Stimulated activated CD8-positive, alpha-beta memory T cell treated with anti-CD3 and anti-CD28 coated beads, Interleukin-7, amount 100 ng/mL, for 48 hours (primary cell): ENCODE results near the gene SLBP.

ENCODE experiments used
- DNase-seq, 2 donors: peaks; one replicate each; pipeline ENCODE4 v3.0.0-alpha.2; 2020; ENCODE audit warnings: low read depth in 1 of 2; ENCODE audit errors: extremely low read depth in 1 of 2

Gene SLBP

GRCh38 chr4:1749370-1749769 is 37.3 kb upstream of the SLBP start:
- DNase-seq = no peak

- DNase-seq = peak; percentile 69 to 77
These were observed 36.4 kb upstream of the SLBP start for GRCh38 chr4:1748465-1748995.

GRCh38 chr4:1747603-1747967 is 35.5 kb upstream of the SLBP start:
- DNase-seq = no peak

DNA sequence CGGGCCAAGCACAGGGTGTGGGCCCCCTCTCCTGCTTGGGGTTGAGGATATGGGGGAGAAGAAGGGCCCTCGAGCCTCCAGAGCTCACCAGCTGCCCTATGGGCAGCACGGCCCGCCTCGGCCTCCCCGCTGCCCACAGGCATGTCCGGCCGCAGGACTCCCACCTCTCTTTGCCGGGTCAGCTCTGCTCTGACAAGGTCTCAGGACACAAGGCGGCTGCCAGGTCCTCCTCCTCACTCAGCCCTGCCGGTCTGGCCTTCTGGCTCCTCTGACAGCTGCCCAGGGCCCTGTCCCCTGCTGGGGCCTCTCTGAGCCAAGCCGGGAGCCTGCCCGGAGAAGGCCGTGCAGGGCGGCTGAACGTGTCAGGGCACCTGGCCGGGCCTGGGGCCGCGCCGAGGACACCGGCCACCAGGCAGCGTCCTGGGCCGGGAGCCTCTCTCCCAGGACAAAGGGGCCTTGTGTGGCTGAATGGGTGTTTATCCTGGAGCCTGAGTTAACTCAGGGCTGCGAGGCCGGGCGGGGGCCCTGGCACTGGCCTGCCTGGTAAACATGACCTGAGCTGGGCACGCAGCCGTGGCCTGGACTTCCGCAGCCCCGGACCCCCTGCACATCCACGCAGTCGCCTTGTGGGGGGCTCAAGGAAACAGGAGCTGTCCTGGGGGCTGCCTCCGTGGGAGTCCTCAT is 34.9 kb upstream of the SLBP start:
- no peak for DNase-seq

- peak; percentile 66 to 79 for DNase-seq
These were observed 34.2 kb upstream of the SLBP start for GRCh38 chr4:1746265-1746691.

GRCh38 chr4:1745697-1746096 is 33.6 kb upstream of the SLBP start:
- DNase-seq = no peak

GRCh38 chr4:1745165-1745564 is 33.0 kb upstream of the SLBP start:
- DNase-seq = no peak

GRCh38 chr4:1744552-1744951 is 32.4 kb upstream of the SLBP start:
- DNase-seq = no peak

- DNase-seq = no peak
These were observed 31.9 kb upstream of the SLBP start for GRCh38 chr4:1743975-1744374.

DNA sequence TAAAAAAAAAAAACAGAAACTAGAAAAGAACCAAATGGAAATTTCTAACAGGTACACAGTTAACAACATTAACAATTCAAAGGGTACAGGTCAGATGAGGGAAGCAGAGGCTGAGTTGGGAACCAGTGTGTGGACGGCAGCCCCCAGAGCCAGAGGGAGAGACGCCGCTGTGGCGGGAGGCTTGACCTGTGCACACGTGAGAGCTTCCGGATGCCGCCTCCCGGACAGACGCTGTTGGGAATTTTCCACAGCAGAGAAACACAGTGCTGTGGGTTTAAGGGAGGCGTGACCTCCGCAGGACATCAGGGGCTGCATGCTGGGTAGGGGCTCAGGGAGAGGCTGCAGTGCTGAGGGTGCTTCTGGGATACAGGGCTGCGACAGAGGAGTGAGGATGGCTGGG is 31.4 kb upstream of the SLBP start:
- DNase-seq = no peak

DNA sequence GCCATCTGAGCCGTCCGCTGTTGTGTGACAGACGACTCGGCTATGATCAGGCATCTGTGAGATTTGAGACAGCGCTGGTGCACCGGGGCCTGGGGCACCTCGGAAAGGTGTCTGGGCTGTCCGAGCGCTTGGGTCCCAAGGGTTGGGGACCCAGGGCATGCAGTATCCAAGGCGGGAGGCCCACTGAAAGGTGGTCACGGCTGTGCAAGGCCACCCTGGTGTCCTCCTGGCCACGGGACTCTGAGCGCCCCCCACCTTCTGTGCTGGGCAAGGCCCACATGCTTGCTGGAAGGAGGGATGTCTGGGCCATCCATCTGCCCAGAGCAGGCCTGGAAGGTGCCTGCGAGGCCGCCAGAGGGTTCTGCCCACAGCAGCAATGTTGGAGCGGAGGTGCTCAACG is 29.1 kb upstream of the SLBP start:
- DNase-seq = no peak

DNA sequence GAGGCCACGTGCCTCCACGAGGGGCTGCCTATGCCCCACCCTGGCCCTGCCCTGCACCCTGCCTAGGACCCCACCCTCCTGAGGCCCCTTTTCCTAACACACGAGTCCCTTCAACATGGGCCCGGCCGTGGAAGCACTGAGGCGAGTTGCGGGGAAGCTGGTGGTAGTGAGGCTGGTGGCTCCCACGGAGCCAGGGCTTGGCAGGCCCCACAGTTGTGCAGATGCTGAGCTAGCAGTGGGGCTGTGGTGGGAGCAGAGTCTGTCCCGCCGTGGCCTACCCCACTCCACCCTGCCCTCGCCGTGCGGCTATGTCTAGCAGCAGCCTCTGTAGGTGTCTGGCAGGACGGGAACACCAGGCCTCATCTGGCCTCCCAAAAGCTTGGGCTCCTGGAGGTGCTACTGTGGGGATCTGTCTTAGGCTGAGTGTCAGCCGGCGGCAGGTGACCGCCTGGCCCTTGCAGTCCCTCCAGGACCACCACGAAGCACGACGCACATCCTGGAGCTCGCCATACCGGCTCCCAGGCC is 28.0 kb upstream of the SLBP start:
- no peak for DNase-seq

GRCh38 chr4:1739358-1739757 is 27.2 kb upstream of the SLBP start:
- DNase-seq = no peak

- no peak for DNase-seq
These were observed 26.3 kb upstream of the SLBP start for GRCh38 chr4:1738410-1738809.

- no peak for DNase-seq
These were observed 25.5 kb upstream of the SLBP start for GRCh38 chr4:1737666-1738065.

DNA sequence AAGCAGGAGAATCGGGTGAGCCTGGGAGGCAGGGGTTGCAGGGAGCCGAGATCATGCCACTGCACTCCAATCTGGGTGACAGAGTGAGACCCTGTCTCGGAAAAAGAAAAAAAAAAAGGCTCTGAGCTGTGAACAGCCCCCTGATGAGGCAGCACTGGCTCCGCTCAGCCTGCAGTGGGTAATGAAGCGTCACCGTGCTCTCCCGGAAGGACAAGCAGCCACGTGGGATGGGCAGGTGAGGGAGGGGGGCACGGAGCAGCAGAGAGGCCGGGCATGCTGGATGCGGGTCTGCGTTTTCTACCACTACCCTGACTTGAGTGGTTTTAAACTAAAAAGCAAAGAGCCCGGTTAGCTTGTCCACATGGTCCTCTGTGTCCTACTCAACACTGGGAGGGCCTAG is 24.7 kb upstream of the SLBP start:
- DNase-seq = no peak

DNA sequence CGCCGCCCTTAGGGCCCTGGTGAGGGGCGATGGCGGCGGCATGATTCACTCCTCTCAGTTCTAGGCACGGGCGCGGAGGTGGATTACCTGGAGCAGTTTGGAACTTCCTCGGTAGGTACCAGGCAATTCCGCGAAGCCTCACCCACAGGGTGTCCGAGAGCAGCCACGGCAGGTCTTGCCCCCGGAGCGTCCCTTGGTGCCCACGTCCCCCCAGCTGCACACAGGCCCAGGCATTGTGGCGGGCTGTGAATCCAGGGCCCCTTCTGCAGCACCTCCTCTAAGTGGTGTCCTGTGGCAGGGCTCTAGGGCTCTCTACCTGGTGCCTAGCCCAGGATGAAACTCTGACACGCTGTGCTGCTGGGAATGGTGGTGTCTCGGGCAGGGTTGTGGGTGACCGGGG is 23.1 kb upstream of the SLBP start:
- DNase-seq = no peak

DNA sequence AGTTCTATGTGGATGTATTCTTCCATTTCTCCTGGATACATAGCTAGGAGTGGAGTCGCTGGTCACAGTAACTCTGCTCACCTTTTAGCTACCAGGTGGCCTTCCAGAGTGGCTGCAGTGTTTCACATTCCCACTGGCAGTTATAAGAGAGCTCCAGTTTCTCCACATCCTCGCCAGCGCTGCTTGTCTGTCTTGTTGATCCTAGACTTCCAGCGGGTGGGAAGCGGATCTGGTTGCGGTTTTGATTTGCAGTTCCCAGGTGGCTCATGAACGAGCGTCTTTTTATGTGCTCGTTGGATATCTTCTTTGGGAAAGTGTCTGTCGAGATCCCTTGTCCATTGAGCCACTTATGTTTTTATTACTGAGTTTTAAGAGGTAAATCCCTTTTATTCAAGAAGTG is 20.8 kb upstream of the SLBP start:
- no peak for DNase-seq

DNA sequence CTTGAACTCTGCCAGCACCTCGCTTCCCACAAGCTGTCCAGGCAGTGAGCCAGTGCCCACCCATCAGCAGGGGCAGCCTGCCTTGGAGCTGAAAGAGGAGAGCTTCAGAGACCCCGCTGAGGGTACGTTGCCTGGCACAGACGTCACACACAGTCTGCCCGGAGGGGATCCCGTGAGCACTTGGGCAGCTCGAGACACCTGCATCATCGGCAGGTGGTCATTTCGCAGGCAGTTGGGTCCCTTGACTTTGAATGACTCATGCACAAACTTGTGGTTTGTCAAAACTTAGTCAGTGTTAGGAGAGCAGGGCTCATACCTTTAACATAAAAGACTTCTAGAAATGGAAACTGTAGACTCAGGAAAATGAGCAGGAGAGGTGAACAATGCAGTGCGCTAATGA is 19.1 kb upstream of the SLBP start:
- no peak for DNase-seq

- no peak for DNase-seq
These were observed 18.5 kb upstream of the SLBP start for GRCh38 chr4:1730532-1731135.

- DNase-seq = no peak
These were observed 16.2 kb upstream of the SLBP start for GRCh38 chr4:1728061-1728980.
